ENCODE measurements around the gene SLC20A1. TPM values are rescaled to one million over a fixed set of nuclear protein-coding genes. Genes with fewer than 3 reads are reported as not detected.

SLC20A1 gene
- total RNA-seq, 4 donors from 2014 or later, result 15.6 to 40.3 (median 23.9) TPM

- no peaks in the 10 kb centered on the region for H3K27me3 ChIP-seq
- DNase-seq, result no peak
- 28 to 36% methylated on average over 2 of the region's 2 CpGs for WGBS, 2 donors
- intact Hi-C loops (cut with DNase I), result no loop called here
- H3K4me3 ChIP-seq (replicated peaks in 1 of 3), result no peak overlapping the region
- no peaks in the 10 kb centered on the region for H3K9me3 ChIP-seq
- TF ChIP-seq CTCF (IDR thresholded peaks at IDR 0.05), result no peak
- no peak for TF ChIP-seq POLR2A (IDR thresholded peaks at IDR 0.05)
- peaks cover 11 to 12% of the 10 kb centered on the region in 2 donors for H3K4me1 ChIP-seq
- no peaks in the 10 kb centered on the region for H3K36me3 ChIP-seq
- no peak overlapping the region for H3K27ac ChIP-seq
These were observed 4.0 kb upstream of the SLC20A1 start for GRCh38 chr2:112641701-112642100.

- Histone ChIP-seq H3K4me3 (replicated peaks in 1 of 3) (no peak overlapping the region), H3K36me3 (peaks cover 1 to 3% of the 10 kb centered on the region in 2 donors), H3K4me1 (peaks cover 18 to 20% of the 10 kb centered on the region in 2 donors), H3K9me3 (no peaks in the 10 kb centered on the region), H3K27me3 (no peaks in the 10 kb centered on the region), H3K27ac (no peak overlapping the region)
- no peak for TF ChIP-seq POLR2A (IDR thresholded peaks at IDR 0.05)
- no peak for TF ChIP-seq CTCF (IDR thresholded peaks at IDR 0.05)
- 58 to 71% methylated on average over 5 of the region's 5 CpGs for WGBS, 2 donors
- no peak for DNase-seq
- intact Hi-C loops (cut with DNase I), result no loop called here
These were observed 3.2 kb upstream of the SLC20A1 start for GRCh38 chr2:112642561-112642960.

- intact Hi-C loops (cut with DNase I), result no loop called here
- H3K27ac ChIP-seq, result no peak overlapping the region
- DNase-seq, result no peak
- 91 to 92% methylated on average over 7 of the region's 7 CpGs for WGBS, 2 donors
- peaks cover 4 to 5% of the 10 kb centered on the region in 2 donors for H3K36me3 ChIP-seq
- no peaks in the 10 kb centered on the region for H3K27me3 ChIP-seq
- TF ChIP-seq CTCF (IDR thresholded peaks at IDR 0.05) (no peak), POLR2A (IDR thresholded peaks at IDR 0.05) (no peak)
- H3K9me3 ChIP-seq, result no peaks in the 10 kb centered on the region
- H3K4me1 ChIP-seq, result peaks cover 20 to 22% of the 10 kb centered on the region in 2 donors
- no peak overlapping the region for H3K4me3 ChIP-seq (replicated peaks in 1 of 3)
These were observed 2.8 kb upstream of the SLC20A1 start for GRCh38 chr2:112642966-112643365.

GRCh38 chr2:112643488-112643887 lies 2.3 kb upstream of the SLC20A1 start:
- intact Hi-C loops (cut with DNase I), result no loop called here

More at GRCh38 chr2:112643488-112643887, 2.3 kb upstream of the SLC20A1 start:
- no peaks in the 10 kb centered on the region for H3K27me3 ChIP-seq
- no peak overlapping the region for H3K27ac ChIP-seq
- H3K4me1 ChIP-seq, result peaks cover 22 to 24% of the 10 kb centered on the region in 2 donors
- TF ChIP-seq CTCF (IDR thresholded peaks at IDR 0.05), result no peak
- no peak for TF ChIP-seq POLR2A (IDR thresholded peaks at IDR 0.05)
- H3K4me3 ChIP-seq (replicated peaks in 1 of 3), result no peak overlapping the region
- H3K9me3 ChIP-seq, result no peaks in the 10 kb centered on the region
- no peak for DNase-seq
- WGBS, 2 donors, result 89 to 99% methylated on average over 3 of the region's 3 CpGs
- peaks cover 4 to 10% of the 10 kb centered on the region in 2 donors for H3K36me3 ChIP-seq

All from thyroid gland (tissue), 4 donors.